ENCODE data around the gene RAP2B.
A peak's percentile ranks its signal among the peaks of the same experiment; 100 is the strongest.

RAP2B gene

GRCh38 chr3:153130312-153130977 lies 31.6 kb upstream of the RAP2B start:
- H3K27me3 ChIP-seq (ENCODE audit: insufficient read depth, poor library complexity, severe bottlenecking): no peaks in the 10 kb centered on the region

GRCh38 chr3:153137626-153138025 lies 24.4 kb upstream of the RAP2B start:
- DNase-seq (ENCODE audit: low read depth in 1 of 2, low spot score in 1 of 2): peak; percentile 3 to 74
- no peaks in the 10 kb centered on the region for H3K27me3 ChIP-seq (ENCODE audit: insufficient read depth, poor library complexity, severe bottlenecking)
- no peak overlapping the region for H3K4me3 ChIP-seq (replicated peaks; ENCODE audit: insufficient read depth, low read length)
- no peak overlapping the region for H3K27ac ChIP-seq (replicated peaks)
- peak; percentile 54; the same call in 1 of the 2 replicates for TF ChIP-seq SPI1 (IDR thresholded peaks at IDR 0.05; ENCODE audit: borderline replicate concordance, low read depth)
- TF ChIP-seq, protein P1, sequence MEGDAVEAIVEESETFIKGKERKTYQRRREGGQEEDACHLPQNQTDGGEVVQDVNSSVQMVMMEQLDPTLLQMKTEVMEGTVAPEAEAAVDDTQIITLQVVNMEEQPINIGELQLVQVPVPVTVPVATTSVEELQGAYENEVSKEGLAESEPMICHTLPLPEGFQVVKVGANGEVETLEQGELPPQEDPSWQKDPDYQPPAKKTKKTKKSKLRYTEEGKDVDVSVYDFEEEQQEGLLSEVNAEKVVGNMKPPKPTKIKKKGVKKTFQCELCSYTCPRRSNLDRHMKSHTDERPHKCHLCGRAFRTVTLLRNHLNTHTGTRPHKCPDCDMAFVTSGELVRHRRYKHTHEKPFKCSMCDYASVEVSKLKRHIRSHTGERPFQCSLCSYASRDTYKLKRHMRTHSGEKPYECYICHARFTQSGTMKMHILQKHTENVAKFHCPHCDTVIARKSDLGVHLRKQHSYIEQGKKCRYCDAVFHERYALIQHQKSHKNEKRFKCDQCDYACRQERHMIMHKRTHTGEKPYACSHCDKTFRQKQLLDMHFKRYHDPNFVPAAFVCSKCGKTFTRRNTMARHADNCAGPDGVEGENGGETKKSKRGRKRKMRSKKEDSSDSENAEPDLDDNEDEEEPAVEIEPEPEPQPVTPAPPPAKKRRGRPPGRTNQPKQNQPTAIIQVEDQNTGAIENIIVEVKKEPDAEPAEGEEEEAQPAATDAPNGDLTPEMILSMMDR (IDR thresholded peaks at IDR 0.05; ENCODE audit: insufficient read depth, low read length): no peak

More at GRCh38 chr3:153130312-153130977, 31.6 kb upstream of the RAP2B start:
- Histone ChIP-seq H3K4me3 (replicated peaks; ENCODE audit: insufficient read depth, low read length) (no peak overlapping the region), H3K27ac (replicated peaks) (no peak overlapping the region)
- no peak for DNase-seq (ENCODE audit: low read depth in 1 of 2, low spot score in 1 of 2)
- no peak for TF ChIP-seq GABPA (IDR thresholded peaks at IDR 0.05; ENCODE audit: low read depth)
- TF ChIP-seq, protein P1 (IDR thresholded peaks at IDR 0.05; ENCODE audit: insufficient read depth, low read length): no peak
- no peak for TF ChIP-seq POLR2AphosphoS5 (IDR thresholded peaks at IDR 0.05; ENCODE audit: low read depth)
- TF ChIP-seq SPI1 (IDR thresholded peaks at IDR 0.05; ENCODE audit: borderline replicate concordance, low read depth): no peak
- TF ChIP-seq, protein P2, sequence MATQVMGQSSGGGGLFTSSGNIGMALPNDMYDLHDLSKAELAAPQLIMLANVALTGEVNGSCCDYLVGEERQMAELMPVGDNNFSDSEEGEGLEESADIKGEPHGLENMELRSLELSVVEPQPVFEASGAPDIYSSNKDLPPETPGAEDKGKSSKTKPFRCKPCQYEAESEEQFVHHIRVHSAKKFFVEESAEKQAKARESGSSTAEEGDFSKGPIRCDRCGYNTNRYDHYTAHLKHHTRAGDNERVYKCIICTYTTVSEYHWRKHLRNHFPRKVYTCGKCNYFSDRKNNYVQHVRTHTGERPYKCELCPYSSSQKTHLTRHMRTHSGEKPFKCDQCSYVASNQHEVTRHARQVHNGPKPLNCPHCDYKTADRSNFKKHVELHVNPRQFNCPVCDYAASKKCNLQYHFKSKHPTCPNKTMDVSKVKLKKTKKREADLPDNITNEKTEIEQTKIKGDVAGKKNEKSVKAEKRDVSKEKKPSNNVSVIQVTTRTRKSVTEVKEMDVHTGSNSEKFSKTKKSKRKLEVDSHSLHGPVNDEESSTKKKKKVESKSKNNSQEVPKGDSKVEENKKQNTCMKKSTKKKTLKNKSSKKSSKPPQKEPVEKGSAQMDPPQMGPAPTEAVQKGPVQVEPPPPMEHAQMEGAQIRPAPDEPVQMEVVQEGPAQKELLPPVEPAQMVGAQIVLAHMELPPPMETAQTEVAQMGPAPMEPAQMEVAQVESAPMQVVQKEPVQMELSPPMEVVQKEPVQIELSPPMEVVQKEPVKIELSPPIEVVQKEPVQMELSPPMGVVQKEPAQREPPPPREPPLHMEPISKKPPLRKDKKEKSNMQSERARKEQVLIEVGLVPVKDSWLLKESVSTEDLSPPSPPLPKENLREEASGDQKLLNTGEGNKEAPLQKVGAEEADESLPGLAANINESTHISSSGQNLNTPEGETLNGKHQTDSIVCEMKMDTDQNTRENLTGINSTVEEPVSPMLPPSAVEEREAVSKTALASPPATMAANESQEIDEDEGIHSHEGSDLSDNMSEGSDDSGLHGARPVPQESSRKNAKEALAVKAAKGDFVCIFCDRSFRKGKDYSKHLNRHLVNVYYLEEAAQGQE (IDR thresholded peaks at IDR 0.05; ENCODE audit: insufficient replicate concordance, low read depth): no peak

DNA sequence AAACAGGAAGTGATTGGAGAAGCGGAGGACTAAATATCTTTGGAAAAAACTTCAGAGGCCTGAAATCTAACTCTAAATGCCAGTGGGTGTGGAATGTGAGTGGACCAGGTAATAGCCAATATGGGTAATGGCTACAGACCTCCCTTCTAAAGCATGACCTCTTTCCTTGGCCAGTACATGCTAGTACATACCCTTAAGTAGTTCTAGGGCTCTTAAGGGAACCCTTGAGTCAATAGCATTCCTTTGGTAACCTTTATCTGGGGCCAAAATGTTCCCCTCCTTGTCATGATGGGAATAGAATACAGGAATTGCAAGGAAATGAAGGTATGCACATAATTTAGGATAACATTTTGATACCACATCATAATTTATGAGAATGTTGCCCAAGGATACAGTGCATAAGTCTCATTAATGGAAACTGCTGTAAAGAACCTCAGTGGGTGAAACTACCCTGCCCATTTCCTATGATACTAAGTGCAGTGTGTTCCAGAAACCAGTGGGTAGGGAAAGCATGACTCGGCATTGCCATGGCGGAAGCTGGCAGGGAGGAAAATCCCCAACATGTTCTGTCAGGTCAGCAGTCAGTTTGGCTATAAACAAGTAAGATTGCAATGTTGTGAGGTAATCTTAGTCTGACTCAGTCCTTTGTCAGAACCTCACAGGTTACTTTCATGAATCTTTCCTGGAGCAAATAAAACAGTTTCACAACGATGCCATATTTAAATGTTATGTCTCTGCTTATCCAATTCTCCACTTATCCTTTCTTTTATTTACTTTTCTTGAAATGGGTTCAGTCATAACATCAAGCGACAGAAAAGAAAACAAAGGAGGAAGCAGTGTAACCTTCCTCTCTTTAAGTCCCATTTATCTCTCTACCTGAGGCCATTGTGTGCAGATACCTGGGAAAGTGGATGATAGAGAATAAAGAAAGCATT lies 23.5 kb upstream of the RAP2B start:
- Histone ChIP-seq H3K27me3 (ENCODE audit: insufficient read depth, poor library complexity, severe bottlenecking) (no peaks in the 10 kb centered on the region), H3K27ac (replicated peaks) (no peak overlapping the region), H3K4me3 (replicated peaks; ENCODE audit: insufficient read depth, low read length) (no peak overlapping the region)
- peak; percentile 2 to 63 for DNase-seq (ENCODE audit: low read depth in 1 of 2, low spot score in 1 of 2)
- TF ChIP-seq SPI1 (IDR thresholded peaks at IDR 0.05; ENCODE audit: borderline replicate concordance, low read depth) (no peak), POLR2AphosphoS5 (IDR thresholded peaks at IDR 0.05; ENCODE audit: low read depth) (no peak), GABPA (IDR thresholded peaks at IDR 0.05; ENCODE audit: low read depth) (no peak)
- TF ChIP-seq, protein P1 (IDR thresholded peaks at IDR 0.05; ENCODE audit: insufficient read depth, low read length): no peak
- TF ChIP-seq, protein P2 (IDR thresholded peaks at IDR 0.05; ENCODE audit: insufficient replicate concordance, low read depth): no peak

Measured in HL-60 (cell line).